Fibroblast of villous mesenchyme (primary cell): ENCODE data around the gene THEMIS. TPM values are rescaled to one million over a fixed set of nuclear protein-coding genes. Genes with fewer than 3 reads are reported as not detected.
"Not testable (repeated sequence)": the region's sequence is repeated elsewhere in the genome, so short reads cannot be mapped to it uniquely, and the experiment has no call there.

Experiments used
- DNase-seq: peaks from one replicate; pipeline ENCODE4 v3.0.0-alpha.2; 2010; ENCODE audit warnings: low read depth
- H3K4me3 ChIP-seq: 2 replicates; pipeline ENCODE4 v1.5.1; 2011; ENCODE audit warnings: low read depth, mild to moderate bottlenecking, low read length
- CTCF ChIP-seq: IDR thresholded peaks from 2 replicates; pipeline ENCODE4 v1.5.1; 2012; ENCODE audit warnings: low read depth, mild to moderate bottlenecking, low read length; ENCODE audit not compliant: insufficient read depth
- total RNA-seq: library from RNA; depleted of rRNA; stranded (reverse); fragments of >200 nt; gene quantifications from 2 replicates; pipeline ENCODE4 v1.2.3, GENCODE V29; 2012

THEMIS gene
- total RNA-seq, 1 donor, result under 0.01 TPM

DNA sequence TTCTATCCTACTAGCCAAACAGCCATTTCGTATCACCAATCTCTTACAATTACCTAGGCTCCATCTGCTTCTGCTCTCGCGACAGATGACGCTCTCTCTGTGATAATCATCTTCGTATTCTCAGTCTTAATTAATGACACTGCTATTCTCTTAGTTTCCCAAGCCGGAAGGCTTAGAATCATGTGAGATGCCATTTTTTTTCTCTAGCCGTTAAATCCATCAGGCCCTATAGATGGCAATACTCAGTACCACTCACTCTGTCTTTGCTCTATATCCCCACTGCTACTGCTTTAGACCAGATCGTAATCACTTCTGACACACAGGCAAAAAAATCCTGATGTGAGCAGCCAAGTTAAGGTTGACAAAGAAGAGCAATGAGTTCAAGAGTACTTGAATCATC, 2.1 kb upstream of the THEMIS start:
- no peak for TF ChIP-seq CTCF
- DNase-seq, result no peak
- H3K4me3 ChIP-seq, result no peak overlapping the region

DNA sequence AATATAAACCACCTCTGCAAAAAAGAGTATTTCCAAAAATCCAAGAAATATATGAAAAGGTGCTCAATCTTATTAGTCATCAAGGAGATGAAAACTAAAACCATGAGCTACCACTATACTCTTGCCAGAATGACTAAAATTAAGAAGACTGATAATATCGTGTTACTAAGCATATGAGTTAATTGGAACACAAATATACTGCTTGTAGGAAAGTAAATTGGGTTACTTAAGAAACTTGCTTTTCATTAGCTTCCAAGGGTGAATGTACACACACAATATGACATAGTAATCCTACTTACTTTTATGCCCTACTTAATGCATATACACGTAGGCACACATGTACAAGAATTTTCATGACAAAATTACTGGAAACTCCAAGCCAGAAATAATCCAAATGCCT, 3.4 kb downstream of the THEMIS start:
- DNase-seq, result no peak
- H3K4me3 ChIP-seq, result no peak overlapping the region
- no peak for TF ChIP-seq CTCF

DNA sequence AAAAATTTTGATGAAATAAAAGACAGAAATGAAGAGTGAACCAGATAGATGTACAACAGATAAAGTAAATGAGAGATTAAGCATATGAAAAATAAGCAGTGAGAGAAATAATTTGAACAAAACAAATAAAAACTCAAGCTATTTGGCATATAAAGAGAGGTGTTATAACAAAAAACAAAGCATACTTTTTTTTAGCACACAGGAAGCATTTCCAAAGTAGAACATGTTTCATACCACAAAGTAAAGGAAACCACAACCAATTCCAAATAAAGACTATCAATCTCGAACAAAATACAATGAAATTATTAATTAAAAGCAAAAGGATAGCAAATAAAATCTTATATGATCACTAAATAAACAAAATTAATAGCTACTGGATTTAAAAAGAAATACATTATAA, 6.8 kb downstream of the THEMIS start:
- DNase-seq, result no peak
- no peak for TF ChIP-seq CTCF
- no peak overlapping the region for H3K4me3 ChIP-seq

DNA sequence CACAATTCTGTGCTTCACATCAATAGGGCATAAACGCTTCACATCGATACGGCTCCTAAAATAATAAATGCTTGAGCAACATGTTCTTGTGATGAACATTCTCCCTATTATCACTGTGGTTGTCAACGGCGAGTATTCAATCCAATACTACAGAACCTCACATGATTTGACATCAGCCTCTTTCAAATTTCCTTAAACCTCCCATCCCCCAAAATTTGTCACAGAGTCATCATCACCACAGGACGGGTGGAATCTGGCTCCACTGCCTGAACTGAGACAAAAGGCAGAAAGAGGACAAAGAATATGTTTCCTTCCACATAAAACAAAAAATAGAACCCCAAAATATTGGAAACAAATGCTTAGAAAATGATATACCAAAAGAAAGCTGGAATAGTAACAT, 7.3 kb downstream of the THEMIS start:
- no peak for TF ChIP-seq CTCF
- no peak for DNase-seq
- no peak overlapping the region for H3K4me3 ChIP-seq

- H3K4me3 ChIP-seq, result no peak overlapping the region
- TF ChIP-seq CTCF, result no peak
- no peak for DNase-seq
Measured at GRCh38 chr6:127891731-127892326, 9.0 kb downstream of the THEMIS start.

DNA sequence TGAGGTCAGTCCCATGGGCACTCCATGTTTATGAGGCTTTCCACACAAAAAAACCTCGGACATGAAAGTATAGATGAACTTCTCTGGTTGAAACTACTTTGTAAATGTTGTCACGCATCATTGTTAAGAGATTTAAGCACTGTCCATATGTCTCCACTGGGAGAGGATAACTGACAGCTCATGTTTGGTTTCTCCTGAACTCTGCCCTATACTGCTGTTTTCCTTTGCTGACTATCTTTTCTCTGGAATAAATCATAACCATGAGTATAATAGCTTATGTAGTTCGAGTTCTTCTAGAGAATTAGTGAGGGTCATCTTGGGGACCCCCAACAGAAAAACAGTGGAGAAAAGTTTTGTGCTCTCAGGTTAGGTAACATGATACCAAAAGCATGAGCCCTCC, 14.3 kb downstream of the THEMIS start:
- no peak for TF ChIP-seq CTCF
- no peak for DNase-seq

DNA sequence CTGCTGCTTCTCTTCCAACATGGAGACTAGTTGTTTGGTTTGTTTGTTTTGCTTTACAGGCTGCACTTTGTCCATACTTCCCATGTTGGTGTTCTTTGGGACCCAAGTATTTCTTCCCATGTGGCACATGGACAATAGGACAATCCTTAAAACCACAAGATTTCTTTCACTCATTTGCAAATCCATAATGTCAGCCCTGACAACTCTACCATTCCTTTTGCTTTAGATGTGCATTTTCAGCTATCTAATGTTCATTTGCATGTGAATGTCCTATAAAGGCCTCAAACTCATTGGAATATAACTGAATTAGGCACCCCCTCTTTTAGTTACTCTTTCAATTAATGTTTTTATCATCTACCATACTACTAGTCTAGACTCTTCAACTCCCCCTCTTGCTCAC, 16.7 kb downstream of the THEMIS start:
- TF ChIP-seq CTCF, result no peak
- H3K4me3 ChIP-seq, result no peak overlapping the region
- DNase-seq, result no peak

More for the DNA sequence above, 14.3 kb downstream of the THEMIS start:
- no peak overlapping the region for H3K4me3 ChIP-seq

- H3K4me3 ChIP-seq, DNase-seq: not testable (repeated sequence)
Measured at GRCh38 chr6:127881949-127882348, 18.9 kb downstream of the THEMIS start.
